Activated CD4-positive, alpha-beta memory T cell treated with anti-CD3 and anti-CD28 coated beads for 36 hours (primary cell): Measurements from ENCODE around the gene NOL11. TPM values are rescaled to one million over a fixed set of nuclear protein-coding genes. Genes with fewer than 3 reads are reported as not detected.
A peak's percentile ranks its signal among the peaks of the same experiment; 100 is the strongest.

Experiments used
- CTCF ChIA-PET: fragments of 350-600 bp; sonication (Branson Sonifier 250); formaldehyde crosslinking; loops from one replicate; lab custom pipeline; 2021; ENCODE audit warnings: antibody characterized with exemption, inconsistent platforms; lab: Charles Lee
- POLR2A ChIA-PET: fragments of 350-600 bp; sonication (Branson Sonifier 250); formaldehyde crosslinking; loops from one replicate; lab custom pipeline; 2021; ENCODE audit warnings: antibody characterized with exemption; lab: Charles Lee
- DNase-seq: peaks from one replicate; pipeline ENCODE4 v3.0.0-alpha.2; 2020
- H3K27ac Mint-ChIP-seq: one replicate; pipeline ENCODE4 v1.8.0; 2021; ENCODE audit warnings: mixed read lengths
- H3K27me3 Mint-ChIP-seq: one replicate; pipeline ENCODE4 v1.8.0; 2021; ENCODE audit warnings: mixed read lengths
- H3K36me3 Mint-ChIP-seq: one replicate; pipeline ENCODE4 v1.8.0; 2021; ENCODE audit warnings: mixed read lengths
- H3K4me1 Mint-ChIP-seq: one replicate; pipeline ENCODE4 v1.8.0; 2021; ENCODE audit warnings: low read depth, mixed read lengths
- H3K4me3 Mint-ChIP-seq: one replicate; pipeline ENCODE4 v1.8.0; 2021; ENCODE audit warnings: mild to moderate bottlenecking, mixed read lengths
- H3K9me3 Mint-ChIP-seq: one replicate; pipeline ENCODE4 v1.8.0; 2021; ENCODE audit warnings: mixed read lengths
- intact Hi-C: fragments of 100-400 bp; cut with micrococcal nuclease; formaldehyde crosslinking; loops from one replicate; pipeline ENCODE4 v1.15.1; 2023
- total RNA-seq, 2 experiments: library from RNA; stranded (reverse); gene quantifications; one replicate each; pipeline ENCODE4 v1.2.3, GENCODE V29; 2021

The NOL11 gene
- total RNA-seq, 2 experiments from 2014 or later: 59.5 to 62.0 TPM

DNA sequence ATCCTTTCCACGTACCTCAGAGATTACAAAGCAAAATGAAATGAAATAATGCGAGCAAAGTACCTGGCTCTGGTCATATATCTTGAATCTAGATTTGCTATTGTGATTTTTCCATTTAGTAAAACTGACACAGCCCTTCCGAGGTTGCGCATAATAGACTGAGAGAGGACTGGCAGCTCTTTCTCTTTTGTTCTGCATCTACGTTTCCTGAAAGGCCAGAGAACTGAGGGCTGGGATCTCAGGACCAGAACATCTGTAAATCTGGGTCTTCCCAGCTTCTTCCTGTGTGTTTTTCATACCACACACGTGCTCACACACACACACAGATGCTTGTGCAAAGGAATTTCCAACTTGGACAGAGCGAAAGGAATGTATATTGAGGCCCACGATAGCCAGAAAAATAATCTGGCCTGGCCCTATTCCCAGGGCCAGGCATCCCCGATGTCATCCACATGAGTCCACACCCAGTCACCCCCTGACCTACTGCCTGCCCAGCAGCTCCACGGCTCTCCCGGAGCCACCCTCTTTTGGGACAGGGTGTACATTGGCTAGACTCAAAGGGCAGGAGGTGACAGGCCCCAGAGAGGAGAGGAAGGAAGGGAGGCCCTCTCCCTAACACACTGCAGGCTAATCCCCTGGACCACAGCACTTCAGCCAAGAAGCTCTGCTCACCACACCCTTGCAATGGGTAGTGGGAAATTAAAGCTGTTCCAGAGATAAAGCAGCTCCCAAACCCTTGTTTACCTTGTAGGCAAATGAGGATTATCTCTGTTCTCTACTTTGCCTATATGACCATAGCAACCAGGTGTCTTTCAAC lies 41.8 kb downstream of the NOL11 start:
- peaks cover 11% of the 10 kb centered on the region for H3K4me1 Mint-ChIP-seq
- DNase-seq: no peak
- POLR2A ChIA-PET: no interaction called here
- H3K27me3 Mint-ChIP-seq: no peaks in the 10 kb centered on the region
- intact Hi-C loops: no loop called here
- H3K9me3 Mint-ChIP-seq: no peaks in the 10 kb centered on the region
- peaks cover 5% of the 10 kb centered on the region for H3K36me3 Mint-ChIP-seq
- no peak overlapping the region for H3K4me3 Mint-ChIP-seq
- CTCF ChIA-PET: no interaction called here
- H3K27ac Mint-ChIP-seq: no peak overlapping the region

- POLR2A ChIA-PET: no interaction called here
- Mint-ChIP-seq H3K27ac (no peak overlapping the region), H3K27me3 (no peaks in the 10 kb centered on the region), H3K9me3 (no peaks in the 10 kb centered on the region), H3K4me1 (peaks cover 3% of the 10 kb centered on the region), H3K36me3 (no peaks in the 10 kb centered on the region), H3K4me3 (no peak overlapping the region)
- CTCF ChIA-PET: no interaction called here
- DNase-seq: no peak
- intact Hi-C loops: no loop called here
Observed at GRCh38 chr17:67765623-67766022, 47.9 kb downstream of the NOL11 start.

- Mint-ChIP-seq H3K27ac (no peak overlapping the region), H3K36me3 (no peaks in the 10 kb centered on the region), H3K27me3 (peaks cover 2% of the 10 kb centered on the region), H3K9me3 (no peaks in the 10 kb centered on the region), H3K4me3 (no peak overlapping the region), H3K4me1 (peaks cover 3% of the 10 kb centered on the region)
- intact Hi-C loops: no loop called here
- ChIA-PET CTCF (no interaction called here), POLR2A (no interaction called here)
- DNase-seq: no peak
Observed at GRCh38 chr17:67769231-67769630, 51.5 kb downstream of the NOL11 start.

GRCh38 chr17:67770539-67770938 lies 52.8 kb downstream of the NOL11 start:
- Mint-ChIP-seq H3K4me1 (peaks cover 3% of the 10 kb centered on the region), H3K4me3 (no peak overlapping the region), H3K9me3 (no peaks in the 10 kb centered on the region), H3K27ac (no peak overlapping the region), H3K27me3 (peaks cover 2% of the 10 kb centered on the region), H3K36me3 (no peaks in the 10 kb centered on the region)
- intact Hi-C loops: no loop called here
- DNase-seq: no peak
- ChIA-PET CTCF (interaction anchor here (0.5 kb wide), 1 partner anchor 12 kb away, joined by 3 read pairs; no protein-coding TSS in a partner anchor), POLR2A (interaction anchor here (0.6 kb wide), 1 partner anchor 16 kb away, joined by 3 read pairs; no protein-coding TSS in a partner anchor)

DNA sequence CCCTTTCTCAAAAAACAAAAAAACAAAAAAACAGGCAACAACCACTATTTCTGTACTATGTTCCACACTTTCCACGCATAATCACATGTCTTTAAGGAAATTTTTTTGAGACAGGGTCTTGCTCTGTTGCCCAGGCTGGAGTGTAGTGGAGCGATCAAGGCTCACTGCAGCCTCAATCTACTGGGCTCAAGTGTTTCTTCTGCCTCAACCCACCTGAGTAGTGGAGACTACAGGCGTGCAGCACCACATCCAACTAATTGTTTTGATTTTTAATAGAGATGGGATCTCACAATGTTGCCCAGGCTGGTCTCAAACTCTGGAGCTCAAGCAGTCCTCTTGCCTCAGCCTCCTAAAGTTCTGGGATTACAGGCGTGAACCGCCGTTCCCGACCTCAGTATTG lies 54.9 kb downstream of the NOL11 start:
- Mint-ChIP-seq H3K4me1 (peaks cover 3% of the 10 kb centered on the region), H3K27ac (no peak overlapping the region), H3K9me3 (no peaks in the 10 kb centered on the region), H3K27me3 (peaks cover 2% of the 10 kb centered on the region), H3K36me3 (no peaks in the 10 kb centered on the region), H3K4me3 (no peak overlapping the region)
- ChIA-PET POLR2A (no interaction called here), CTCF (no interaction called here)
- intact Hi-C loops: no loop called here
- DNase-seq: no peak

DNA sequence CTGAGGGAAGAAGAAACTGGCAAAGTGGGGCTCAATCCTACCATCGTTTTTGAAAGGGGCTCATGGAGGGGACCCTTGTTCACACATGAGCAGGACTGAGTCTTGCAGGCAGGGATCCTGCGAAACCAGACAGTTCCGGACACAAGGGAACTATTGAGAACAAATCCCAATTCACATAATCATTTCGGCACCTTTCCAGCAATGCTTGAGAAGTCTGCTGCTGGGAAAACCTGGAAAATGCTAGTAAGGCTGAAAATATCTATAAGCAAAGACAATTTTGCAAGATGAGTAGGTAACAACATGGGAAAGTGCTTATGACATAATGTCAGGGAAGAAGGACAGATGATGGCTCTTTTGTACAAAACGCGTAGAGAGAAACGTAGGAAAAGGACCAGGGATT lies 55.5 kb downstream of the NOL11 start:
- peaks cover 3% of the 10 kb centered on the region for H3K4me1 Mint-ChIP-seq
- intact Hi-C loops: no loop called here
- DNase-seq: no peak
- H3K4me3 Mint-ChIP-seq: no peak overlapping the region
- peaks cover 2% of the 10 kb centered on the region for H3K27me3 Mint-ChIP-seq
- no peaks in the 10 kb centered on the region for H3K9me3 Mint-ChIP-seq
- ChIA-PET POLR2A (no interaction called here), CTCF (interaction anchor here (0.5 kb wide), 1 partner anchor 170 kb away, joined by 3 read pairs; no protein-coding TSS in a partner anchor)
- H3K36me3 Mint-ChIP-seq: no peaks in the 10 kb centered on the region
- H3K27ac Mint-ChIP-seq: no peak overlapping the region

DNA sequence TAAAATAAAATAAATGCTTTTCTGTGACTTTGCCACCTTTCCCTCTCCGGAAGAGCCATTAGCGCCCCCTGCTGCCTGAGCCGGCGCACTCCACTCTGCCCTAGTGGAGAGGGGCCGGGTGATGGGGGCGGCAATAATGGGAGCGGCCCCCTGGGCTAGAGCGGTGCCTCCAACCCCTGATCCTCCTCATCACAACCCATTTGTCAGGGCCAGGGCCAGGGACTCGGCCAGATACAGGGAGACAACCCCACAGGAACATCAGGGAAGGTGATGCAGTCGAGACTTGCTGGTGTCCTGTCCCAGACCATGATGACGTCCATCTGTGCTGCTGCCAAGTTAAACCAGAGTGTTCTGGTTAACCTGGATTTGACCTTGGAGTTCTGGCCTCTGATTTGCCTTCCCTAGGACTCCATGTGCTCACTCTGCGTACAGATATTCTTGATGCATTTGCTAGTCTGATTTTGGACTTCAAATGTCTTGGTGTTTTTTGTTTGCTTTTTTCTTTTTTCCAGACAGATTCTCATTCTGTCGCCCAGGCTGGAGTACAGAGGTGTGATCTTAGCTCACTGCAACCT lies 61.4 kb downstream of the NOL11 start:
- DNase-seq: peak; percentile 56
- H3K27me3 Mint-ChIP-seq: no peaks in the 10 kb centered on the region
- no peaks in the 10 kb centered on the region for H3K4me1 Mint-ChIP-seq
- intact Hi-C loops: loop anchor here (2.0 kb wide), 1 partner anchor 404 kb away; no protein-coding TSS in a partner anchor
- ChIA-PET POLR2A (no interaction called here), CTCF (interaction anchor here (0.6 to 0.7 kb wide), 3 partner anchors 37 to 507 kb away, joined by 3 to 4 read pairs (median 3); no protein-coding TSS in a partner anchor)
- H3K9me3 Mint-ChIP-seq: no peaks in the 10 kb centered on the region
- no peak overlapping the region for H3K4me3 Mint-ChIP-seq
- no peak overlapping the region for H3K27ac Mint-ChIP-seq
- no peaks in the 10 kb centered on the region for H3K36me3 Mint-ChIP-seq

DNA sequence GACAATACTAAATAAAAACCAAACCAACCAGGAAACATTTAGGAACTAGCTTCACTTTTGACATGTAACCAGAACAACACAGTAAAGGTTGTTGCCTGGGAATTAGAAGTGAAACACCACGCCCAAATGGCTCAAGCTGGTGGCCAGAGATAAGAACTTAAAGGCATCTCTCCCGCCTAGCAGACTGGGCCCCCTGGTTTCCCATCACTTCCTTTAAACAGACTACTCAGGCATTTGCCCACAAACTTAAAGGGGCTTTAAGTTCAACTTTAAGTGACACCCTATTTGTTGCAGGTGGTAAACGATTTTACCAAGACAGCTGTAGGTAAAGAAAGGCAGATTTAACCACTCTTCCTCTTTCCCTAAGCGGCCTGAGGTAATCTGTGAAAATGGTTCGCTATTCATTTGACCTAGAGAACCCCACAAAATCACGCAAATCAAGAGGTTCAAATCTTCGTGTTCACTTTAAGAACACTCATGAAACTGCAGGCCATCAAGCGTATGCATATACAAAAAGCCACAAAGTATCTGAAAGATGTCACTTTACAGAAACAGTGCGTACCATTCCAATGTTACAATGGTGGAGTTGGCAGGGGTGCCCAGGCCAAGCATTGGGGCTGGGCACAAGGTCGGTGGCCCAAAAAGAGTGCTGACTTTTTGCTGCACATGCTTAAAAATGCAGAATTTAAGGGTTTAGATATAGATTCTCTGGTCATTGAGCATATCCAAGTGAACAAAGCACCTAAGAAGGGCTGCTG lies 66.8 kb downstream of the NOL11 start:
- Mint-ChIP-seq H3K27me3 (peaks cover 3% of the 10 kb centered on the region), H3K36me3 (no peaks in the 10 kb centered on the region), H3K27ac (no peak overlapping the region), H3K4me3 (no peak overlapping the region), H3K4me1 (no peaks in the 10 kb centered on the region), H3K9me3 (peaks cover 8% of the 10 kb centered on the region)
- intact Hi-C loops: no loop called here
- ChIA-PET CTCF (no interaction called here), POLR2A (no interaction called here)
- DNase-seq: no peak

DNA sequence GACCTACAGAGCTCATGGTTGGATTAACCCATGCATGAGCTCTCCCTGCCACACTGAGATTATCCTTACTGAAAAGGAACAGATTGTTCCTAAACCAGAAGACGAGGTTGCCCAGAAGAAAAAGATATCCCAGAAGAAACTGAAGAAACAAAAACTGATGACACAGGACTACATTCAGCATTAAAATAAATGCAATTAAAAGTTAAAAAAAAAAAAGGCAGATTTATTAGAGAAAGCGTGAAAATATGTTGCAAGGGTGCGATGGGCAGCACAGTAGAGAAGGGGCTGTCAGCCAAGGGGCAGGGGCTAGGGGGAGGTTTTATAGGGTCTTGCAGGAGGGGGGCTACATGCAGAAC lies 67.4 kb downstream of the NOL11 start:
- Mint-ChIP-seq H3K36me3 (no peaks in the 10 kb centered on the region), H3K9me3 (peaks cover 8% of the 10 kb centered on the region), H3K4me3 (no peak overlapping the region), H3K4me1 (no peaks in the 10 kb centered on the region), H3K27ac (no peak overlapping the region), H3K27me3 (peaks cover 3% of the 10 kb centered on the region)
- ChIA-PET CTCF (no interaction called here), POLR2A (no interaction called here)
- intact Hi-C loops: no loop called here
- DNase-seq: no peak

- ChIA-PET CTCF (no interaction called here), POLR2A (no interaction called here)
- intact Hi-C loops: no loop called here
- Mint-ChIP-seq H3K4me3 (no peak overlapping the region), H3K27me3 (peaks cover 3% of the 10 kb centered on the region), H3K36me3 (no peaks in the 10 kb centered on the region), H3K4me1 (no peaks in the 10 kb centered on the region), H3K27ac (no peak overlapping the region), H3K9me3 (peaks cover 8% of the 10 kb centered on the region)
- no peak for DNase-seq
Observed at GRCh38 chr17:67785504-67785903, 67.8 kb downstream of the NOL11 start.
